ENCODE results near the gene DDX6. TPM values are rescaled to one million over a fixed set of nuclear protein-coding genes. Genes with fewer than 3 reads are reported as not detected.

Gene DDX6
- total RNA-seq, 1 experiment from 2014 or later: 59.4 TPM

- CTCF ChIA-PET: no interaction called here
- Histone ChIP-seq H3K4me3 (ENCODE audit: low read length) (no peak overlapping the region), H3K4me1 (ENCODE audit: insufficient read depth, low read length) (no peaks in the 10 kb centered on the region), H4K20me1 (ENCODE audit: low read length) (peaks cover 21% of the 10 kb centered on the region; the same call in 1 of the 2 replicates), H3K27ac (ENCODE audit: low read length) (no peak overlapping the region), H3K79me2 (ENCODE audit: low read length) (peaks cover 91% of the 10 kb centered on the region), H3F3A (ENCODE audit: low read length, unreplicated experiment) (no peaks in the 10 kb centered on the region), H3K9ac (ENCODE audit: low read length) (no peak overlapping the region), H3K4me2 (ENCODE audit: low read length) (no peak overlapping the region), H3K9me2 (replicated peaks; ENCODE audit: low read length) (no peaks in the 10 kb centered on the region), H3K27me3 (ENCODE audit: low read length) (no peaks in the 10 kb centered on the region), H3K9me3 (ENCODE audit: low read length) (no peaks in the 10 kb centered on the region), H2AFZ (ENCODE audit: low read length) (no peak overlapping the region), H3K36me3 (ENCODE audit: low read depth, low read length) (peaks cover 74% of the 10 kb centered on the region)
- intact Hi-C loops (cut with micrococcal nuclease): no loop called here
- no peak for DNase-seq
- no TSS peak for BruUV-seq (replicated peaks)
- ATAC-seq: no peak
- POLR2A ChIA-PET (ENCODE audit: unreplicated experiment): no interaction called here
- TF ChIP-seq EZH2 (IDR thresholded peaks at IDR 0.05; ENCODE audit: low read length, unreplicated experiment): no peak
- TF ChIP-seq CTCF (conservative IDR thresholded peaks at IDR 0.05; ENCODE audit: low read depth, low read length): no peak
- no peak for TF ChIP-seq EZH2phosphoT487 (IDR thresholded peaks at IDR 0.05; ENCODE audit: borderline replicate concordance, low read length)
These were observed 12.1 kb downstream of the DDX6 start for GRCh38 chr11:118778898-118779297.

- BruUV-seq (replicated peaks): no TSS peak
- Histone ChIP-seq H3K4me3 (ENCODE audit: low read length) (no peak overlapping the region), H4K20me1 (ENCODE audit: low read length) (peaks cover 26% of the 10 kb centered on the region; the same call in 1 of the 2 replicates), H3K36me3 (ENCODE audit: low read depth, low read length) (peaks cover 74% of the 10 kb centered on the region), H3K27me3 (ENCODE audit: low read length) (no peaks in the 10 kb centered on the region), H3K9me3 (ENCODE audit: low read length) (no peaks in the 10 kb centered on the region), H3K27ac (ENCODE audit: low read length) (no peak overlapping the region), H3K79me2 (ENCODE audit: low read length) (peaks cover 98% of the 10 kb centered on the region), H3K9me2 (replicated peaks; ENCODE audit: low read length) (no peaks in the 10 kb centered on the region), H3K4me2 (ENCODE audit: low read length) (no peak overlapping the region), H3F3A (ENCODE audit: low read length, unreplicated experiment) (no peaks in the 10 kb centered on the region), H3K4me1 (ENCODE audit: insufficient read depth, low read length) (no peaks in the 10 kb centered on the region), H3K9ac (ENCODE audit: low read length) (no peak overlapping the region), H2AFZ (ENCODE audit: low read length) (no peak overlapping the region)
- TF ChIP-seq EZH2 (IDR thresholded peaks at IDR 0.05; ENCODE audit: low read length, unreplicated experiment) (no peak), EZH2phosphoT487 (IDR thresholded peaks at IDR 0.05; ENCODE audit: borderline replicate concordance, low read length) (no peak), CTCF (conservative IDR thresholded peaks at IDR 0.05; ENCODE audit: low read depth, low read length) (no peak)
- ATAC-seq (no peak), DNase-seq (no peak)
- intact Hi-C loops (cut with micrococcal nuclease): no loop called here
- ChIA-PET CTCF (no interaction called here), POLR2A (ENCODE audit: unreplicated experiment) (no interaction called here)
These were observed 16.9 kb downstream of the DDX6 start for GRCh38 chr11:118774032-118774431.

GRCh38 chr11:118771547-118772288 lies 19.2 kb downstream of the DDX6 start:
- H3K9me2 ChIP-seq (replicated peaks; ENCODE audit: low read length): no peaks in the 10 kb centered on the region
- no peak overlapping the region for H3K4me3 ChIP-seq (ENCODE audit: low read length)
- POLR2A ChIA-PET (ENCODE audit: unreplicated experiment): no interaction called here
- H3K9ac ChIP-seq (ENCODE audit: low read length): no peak overlapping the region
- no peak overlapping the region for H3K27ac ChIP-seq (ENCODE audit: low read length)
- H3K9me3 ChIP-seq (ENCODE audit: low read length): no peaks in the 10 kb centered on the region
- no TSS peak for BruUV-seq (replicated peaks)
- intact Hi-C loops (cut with micrococcal nuclease): no loop called here
- peaks cover 96% of the 10 kb centered on the region for H3K79me2 ChIP-seq (ENCODE audit: low read length)
- peaks cover 70% of the 10 kb centered on the region for H3K36me3 ChIP-seq (ENCODE audit: low read depth, low read length)
- DNase-seq (no peak), ATAC-seq (no peak)
- no peaks in the 10 kb centered on the region for H3F3A ChIP-seq (ENCODE audit: low read length, unreplicated experiment)
- TF ChIP-seq CTCF (conservative IDR thresholded peaks at IDR 0.05; ENCODE audit: low read depth, low read length) (no peak), EZH2 (IDR thresholded peaks at IDR 0.05; ENCODE audit: low read length, unreplicated experiment) (no peak), EZH2phosphoT487 (IDR thresholded peaks at IDR 0.05; ENCODE audit: borderline replicate concordance, low read length) (no peak)
- H3K27me3 ChIP-seq (ENCODE audit: low read length): no peaks in the 10 kb centered on the region
- no peak overlapping the region for H2AFZ ChIP-seq (ENCODE audit: low read length)
- CTCF ChIA-PET: no interaction called here
- H3K4me2 ChIP-seq (ENCODE audit: low read length): no peak overlapping the region
- H4K20me1 ChIP-seq (ENCODE audit: low read length): peaks cover 29% of the 10 kb centered on the region
- H3K4me1 ChIP-seq (ENCODE audit: insufficient read depth, low read length): no peaks in the 10 kb centered on the region
